Right atrium auricular region (tissue), 2 donors: ENCODE results near the gene SLC49A4. TPM values are rescaled to one million over a fixed set of nuclear protein-coding genes. Genes with fewer than 3 reads are reported as not detected.
A peak's percentile ranks its signal among the peaks of the same experiment; 100 is the strongest.

Source experiments
- DNase-seq: peaks from one replicate; pipeline ENCODE4 v3.0.0-alpha.2; 2019; ENCODE audit warnings: low spot score
- H3K27ac ChIP-seq, 2 donors: fragments of 200-600 bp; sonication (generic); 1 replicate in 1 of 2; 2 replicates in 1 of 2; pipeline ENCODE4 v1.5.1; 2016 to 2019
- H3K27me3 ChIP-seq, 2 donors: fragments of 200-600 bp; sonication (generic); one replicate each; pipeline versions ENCODE4 v1.5.1 to v1.6.0; 2017 to 2019
- H3K36me3 ChIP-seq: fragments of 200-600 bp; sonication (generic); one replicate; pipeline ENCODE4 v1.5.1; 2016
- H3K4me1 ChIP-seq, 2 donors: fragments of 200-600 bp; sonication (generic); one replicate each; pipeline versions ENCODE4 v1.5.1 to v1.6.0; 2017 to 2019
- H3K4me3 ChIP-seq, 2 donors: fragments of 200-600 bp; sonication (generic); 1 replicate in 1 of 2; 2 replicates in 1 of 2; pipeline ENCODE4 v1.5.1; 2017 to 2019; ENCODE audit warnings: mild to moderate bottlenecking in 1 of 2, moderate library complexity in 1 of 2
- H3K9me3 ChIP-seq, 2 donors: fragments of 200-600 bp; sonication (generic); one replicate each; pipeline ENCODE4 v1.5.1; 2019
- CTCF ChIP-seq, 2 donors: fragments of 200-600 bp; sonication (generic); IDR thresholded peaks; one replicate each; pipeline ENCODE4 v1.5.1; 2019; ENCODE audit warnings: antibody characterized with exemption in 2 of 2
- total RNA-seq, 2 donors: library from RNA; depleted of rRNA; stranded (reverse); fragments of >200 nt; gene quantifications; one replicate each; pipeline ENCODE4 v1.1.0, GENCODE V29; 2016

The SLC49A4 gene
- total RNA-seq, 2 donors from 2014 or later, result 22.9 to 25.7 TPM

GRCh38 chr3:122835590-122835989, 40.7 kb downstream of the SLC49A4 start:
- Histone ChIP-seq H3K4me1 (no peaks in the 10 kb centered on the region), H3K36me3 (peaks cover 20% of the 10 kb centered on the region), H3K4me3 (no peak overlapping the region), H3K27ac (no peak overlapping the region), H3K9me3 (no peaks in the 10 kb centered on the region), H3K27me3 (no peaks in the 10 kb centered on the region)
- TF ChIP-seq CTCF (IDR thresholded peaks at IDR 0.05), result no peak
- DNase-seq, result no peak

DNA sequence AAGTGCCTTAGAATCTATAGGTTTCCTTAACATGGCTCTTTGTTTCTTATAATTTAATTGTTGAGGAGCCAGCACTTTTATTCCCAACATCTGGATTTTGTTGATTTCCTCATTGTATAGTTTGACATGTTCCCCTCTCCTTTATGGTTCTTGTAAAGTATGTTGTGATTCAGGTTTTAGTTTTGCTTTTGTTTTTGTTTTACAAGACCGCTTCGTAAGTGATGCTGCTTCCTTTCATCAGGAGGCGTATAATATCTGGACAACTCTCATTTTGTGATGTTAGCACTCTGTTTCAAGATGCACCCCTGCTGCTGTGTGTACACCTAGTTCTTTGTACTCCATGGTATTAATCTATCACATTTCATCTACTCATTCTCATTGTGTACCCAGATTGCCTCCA, 48.7 kb downstream of the SLC49A4 start:
- Histone ChIP-seq H3K27me3 (no peaks in the 10 kb centered on the region), H3K9me3 (no peaks in the 10 kb centered on the region), H3K36me3 (peaks cover 9% of the 10 kb centered on the region), H3K27ac (no peak overlapping the region), H3K4me3 (no peak overlapping the region), H3K4me1 (no peaks in the 10 kb centered on the region)
- TF ChIP-seq CTCF (IDR thresholded peaks at IDR 0.05), result no peak
- DNase-seq, result no peak

DNA sequence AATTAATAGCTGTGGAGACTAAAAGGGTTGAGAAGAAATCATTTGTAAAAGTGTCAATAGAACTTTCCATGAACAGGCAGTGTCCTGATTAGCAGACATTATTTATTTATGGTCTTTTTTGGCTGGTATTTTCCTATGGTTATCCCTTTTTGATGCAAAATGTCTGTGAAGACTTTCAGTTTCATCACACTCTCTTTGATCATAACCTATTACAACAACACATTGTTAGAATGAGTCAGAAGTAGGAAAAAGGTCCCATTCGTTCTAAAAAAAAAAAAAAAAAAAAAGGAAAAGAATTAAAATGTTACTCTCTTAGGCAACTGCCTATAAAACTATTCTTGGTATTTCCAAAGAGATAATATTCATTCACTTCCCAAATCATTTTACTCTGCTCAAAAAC, 62.1 kb downstream of the SLC49A4 start:
- H3K36me3 ChIP-seq, result peaks cover 8% of the 10 kb centered on the region
- DNase-seq, result no peak
- H3K27me3 ChIP-seq, result no peaks in the 10 kb centered on the region
- no peak overlapping the region for H3K4me3 ChIP-seq
- TF ChIP-seq CTCF (IDR thresholded peaks at IDR 0.05), result no peak
- H3K27ac ChIP-seq, result no peak overlapping the region
- H3K4me1 ChIP-seq, result no peaks in the 10 kb centered on the region
- H3K9me3 ChIP-seq, result no peaks in the 10 kb centered on the region

GRCh38 chr3:122858373-122858772, 63.5 kb downstream of the SLC49A4 start:
- no peak for DNase-seq
- Histone ChIP-seq H3K27ac (no peak overlapping the region), H3K36me3 (peaks cover 8% of the 10 kb centered on the region)

GRCh38 chr3:122859021-122859805, 64.3 kb downstream of the SLC49A4 start:
- DNase-seq, result no peak
- Histone ChIP-seq H3K27ac (no peak overlapping the region), H3K9me3 (no peaks in the 10 kb centered on the region), H3K4me1 (no peaks in the 10 kb centered on the region), H3K36me3 (peaks cover 8% of the 10 kb centered on the region), H3K27me3 (no peaks in the 10 kb centered on the region), H3K4me3 (no peak overlapping the region)
- TF ChIP-seq CTCF (IDR thresholded peaks at IDR 0.05), result no peak

More at GRCh38 chr3:122858373-122858772, 63.5 kb downstream of the SLC49A4 start:
- Histone ChIP-seq H3K4me1 (no peaks in the 10 kb centered on the region), H3K9me3 (no peaks in the 10 kb centered on the region), H3K4me3 (no peak overlapping the region), H3K27me3 (no peaks in the 10 kb centered on the region)
- peak in 1 of 2 donors; percentile 48 for TF ChIP-seq CTCF (IDR thresholded peaks at IDR 0.05)

DNA sequence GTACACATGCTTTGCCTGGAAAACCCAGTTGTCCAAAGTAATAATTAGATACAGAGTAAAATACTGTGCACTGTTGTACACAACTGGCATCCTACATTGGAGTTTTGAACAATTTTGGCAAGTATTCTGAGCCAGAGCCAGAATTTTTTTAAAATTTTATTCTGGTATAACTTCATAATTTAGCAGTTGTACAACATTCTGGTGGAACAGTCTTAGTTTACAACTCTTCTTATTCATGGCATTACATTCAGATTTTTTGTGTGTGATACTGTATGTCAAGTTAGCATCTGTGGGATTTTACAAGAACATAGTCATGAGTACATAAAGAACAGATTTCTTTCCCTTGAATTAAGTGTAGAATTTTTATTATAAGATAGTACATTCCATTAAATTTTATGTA, 67.5 kb downstream of the SLC49A4 start:
- no peaks in the 10 kb centered on the region for H3K27me3 ChIP-seq
- no peak for TF ChIP-seq CTCF (IDR thresholded peaks at IDR 0.05)
- no peak overlapping the region for H3K4me3 ChIP-seq
- DNase-seq, result no peak
- no peaks in the 10 kb centered on the region for H3K9me3 ChIP-seq
- no peaks in the 10 kb centered on the region for H3K4me1 ChIP-seq
- H3K36me3 ChIP-seq, result peaks cover 8% of the 10 kb centered on the region
- no peak overlapping the region for H3K27ac ChIP-seq
